Measurements from ENCODE around the gene NUAK1.

The NUAK1 gene

DNA sequence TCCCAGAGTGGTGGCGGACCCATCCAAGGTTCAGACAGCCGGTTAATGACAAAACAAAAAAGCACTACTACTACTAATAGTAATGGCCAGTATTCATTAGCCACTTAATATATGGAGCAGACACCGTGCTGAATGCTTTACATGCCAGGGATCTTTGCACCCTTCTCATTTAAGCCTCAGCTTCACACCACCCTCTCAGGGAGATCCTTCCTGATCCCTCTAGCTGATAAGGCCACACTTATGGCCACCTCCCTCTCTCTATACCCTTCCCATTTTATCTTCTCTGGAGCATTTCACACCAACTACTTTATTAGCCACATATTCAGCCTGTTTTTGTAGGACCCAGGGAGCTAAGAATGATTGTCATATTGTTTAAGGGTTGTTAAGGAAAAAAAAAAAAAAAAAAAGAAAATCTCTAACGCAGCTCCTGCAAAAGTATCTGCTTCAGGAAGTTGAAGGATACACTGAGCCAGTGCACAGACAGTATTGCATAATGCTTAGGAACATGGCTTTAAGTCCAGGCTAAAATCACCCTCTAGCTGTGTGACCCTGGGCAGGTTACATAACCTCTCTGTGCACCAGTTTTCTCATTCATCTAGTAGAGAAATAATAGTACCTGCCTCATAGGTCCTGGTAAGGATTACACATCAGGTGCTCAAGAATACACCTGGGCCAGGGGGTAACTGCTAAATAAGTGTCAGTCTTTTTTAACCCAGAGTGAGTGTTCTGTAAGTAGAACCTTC lies 29.4 kb downstream of the NUAK1 start:
- DNase-seq (ENCODE audit: low read depth), result no peak

GRCh38 chr12:106108185-106108835 lies 30.4 kb downstream of the NUAK1 start:
- no peak for DNase-seq (ENCODE audit: low read depth)

- DNase-seq (ENCODE audit: low read depth), result no peak
These were observed 31.2 kb downstream of the NUAK1 start for GRCh38 chr12:106107566-106107965.

GRCh38 chr12:106106892-106107291 lies 31.9 kb downstream of the NUAK1 start:
- no peak for DNase-seq (ENCODE audit: low read depth)

DNA sequence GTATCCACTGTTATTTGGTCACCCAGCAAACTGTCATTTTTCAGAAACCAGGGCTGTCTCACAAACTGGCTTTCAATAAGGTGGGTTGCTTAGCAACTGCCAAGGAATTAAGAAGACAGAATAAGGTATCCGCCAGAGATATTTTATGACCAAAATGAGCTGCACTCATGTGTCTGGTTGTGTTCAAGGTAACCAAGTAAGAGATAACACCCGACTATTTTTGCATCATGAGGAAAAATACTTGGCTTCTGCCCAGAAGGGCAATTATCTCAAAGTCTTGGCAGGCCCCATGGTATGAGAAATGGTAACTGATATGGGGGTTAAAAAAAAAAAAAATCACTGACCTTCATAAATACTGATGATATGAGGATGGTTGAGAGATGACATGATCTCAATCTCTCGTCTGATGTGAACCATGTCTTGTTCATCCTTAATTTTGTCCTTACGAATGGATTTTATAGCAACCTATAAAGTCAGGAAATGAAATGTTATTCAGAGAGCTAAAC lies 32.6 kb downstream of the NUAK1 start:
- no peak for DNase-seq (ENCODE audit: low read depth)

DNA sequence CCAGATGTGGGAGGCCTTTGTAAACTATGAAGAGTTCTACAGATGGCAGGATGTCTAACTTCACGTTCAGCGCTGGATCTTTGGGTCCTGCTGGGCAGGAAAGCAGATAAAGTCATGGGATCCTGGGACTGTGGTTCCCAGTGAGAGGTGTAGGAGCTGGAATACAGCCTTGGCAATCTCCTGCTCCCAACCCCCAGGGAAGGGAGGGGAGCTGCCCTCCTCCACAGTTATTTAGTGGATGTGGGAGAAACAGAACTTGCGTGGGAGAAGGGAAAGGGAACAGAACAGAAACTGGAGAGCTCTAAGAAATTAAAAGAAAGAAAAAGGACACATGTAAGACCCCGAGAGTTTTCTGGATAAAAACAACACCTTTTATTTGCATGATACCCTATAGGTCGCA lies 37.0 kb downstream of the NUAK1 start:
- no peak for DNase-seq (ENCODE audit: low read depth)

DNA sequence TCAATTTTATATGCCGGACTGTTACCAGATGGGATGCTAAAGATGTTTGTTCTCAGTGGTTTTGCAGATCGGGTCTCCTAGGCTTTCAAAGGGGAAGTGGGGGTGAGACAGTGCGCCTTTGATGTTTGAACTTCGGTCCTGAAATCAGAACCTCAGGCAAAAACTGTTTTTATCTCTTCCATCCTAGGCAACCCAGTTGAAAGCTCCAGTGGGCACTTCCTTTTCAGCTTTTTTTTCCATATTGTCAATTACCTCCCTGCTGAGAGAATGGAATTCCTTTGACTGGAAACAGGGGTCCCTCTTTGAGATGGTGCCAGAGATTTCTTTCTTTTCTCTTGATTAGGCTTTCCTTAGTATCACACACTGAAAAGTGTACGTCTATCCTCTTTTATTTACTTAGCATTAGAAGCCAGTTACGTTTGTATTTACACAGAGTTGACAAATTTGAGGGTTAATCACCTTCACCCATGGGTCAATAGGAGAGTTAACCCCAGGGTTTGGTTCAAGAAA lies 40.0 kb downstream of the NUAK1 start:
- DNase-seq (ENCODE audit: low read depth), result no peak

- no peak for DNase-seq (ENCODE audit: low read depth)
These were observed 41.7 kb downstream of the NUAK1 start for GRCh38 chr12:106097011-106097410.

DNA sequence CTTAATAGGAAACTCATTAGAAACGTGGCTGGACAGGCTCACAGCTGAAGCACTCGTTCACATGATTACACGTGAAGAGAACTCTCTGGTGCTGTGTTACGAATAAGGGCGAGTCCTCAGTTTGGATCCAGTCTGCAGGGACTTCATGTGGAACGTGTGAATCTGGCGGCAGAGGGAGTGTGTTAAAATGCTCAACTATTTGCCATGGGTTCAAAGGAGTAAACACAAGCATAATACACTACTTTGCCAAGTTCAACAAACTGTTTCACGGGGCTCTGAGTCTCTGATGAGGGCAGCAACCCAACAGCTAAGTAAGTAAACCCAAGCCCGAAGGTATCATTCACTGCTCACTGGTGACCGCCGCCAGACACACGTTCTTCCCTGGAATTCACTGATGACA lies 42.4 kb downstream of the NUAK1 start:
- no peak for DNase-seq (ENCODE audit: low read depth)

GRCh38 chr12:106094304-106094703 lies 44.5 kb downstream of the NUAK1 start:
- DNase-seq (ENCODE audit: low read depth), result no peak

- DNase-seq (ENCODE audit: low read depth), result no peak
These were observed 45.5 kb downstream of the NUAK1 start for GRCh38 chr12:106093246-106093645.

DNA sequence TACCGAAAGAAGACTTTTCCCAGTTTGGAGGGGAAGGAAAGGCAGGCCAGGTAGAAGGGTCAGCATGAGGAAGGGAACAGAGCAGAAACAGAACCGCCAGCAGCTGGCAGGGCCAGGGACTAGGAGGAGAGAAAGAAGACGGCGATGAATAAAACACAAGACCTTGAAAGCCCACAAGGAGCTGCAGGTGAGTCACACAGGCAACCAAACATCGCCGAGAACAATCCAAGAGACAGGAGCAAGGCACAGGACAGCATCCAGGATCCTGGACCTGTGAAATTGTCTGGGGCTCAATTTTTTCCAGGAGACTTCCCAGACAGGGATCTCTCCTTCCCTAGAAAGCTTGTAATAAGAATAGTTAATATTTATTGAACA lies 47.3 kb downstream of the NUAK1 start:
- no peak for DNase-seq (ENCODE audit: low read depth)

DNA sequence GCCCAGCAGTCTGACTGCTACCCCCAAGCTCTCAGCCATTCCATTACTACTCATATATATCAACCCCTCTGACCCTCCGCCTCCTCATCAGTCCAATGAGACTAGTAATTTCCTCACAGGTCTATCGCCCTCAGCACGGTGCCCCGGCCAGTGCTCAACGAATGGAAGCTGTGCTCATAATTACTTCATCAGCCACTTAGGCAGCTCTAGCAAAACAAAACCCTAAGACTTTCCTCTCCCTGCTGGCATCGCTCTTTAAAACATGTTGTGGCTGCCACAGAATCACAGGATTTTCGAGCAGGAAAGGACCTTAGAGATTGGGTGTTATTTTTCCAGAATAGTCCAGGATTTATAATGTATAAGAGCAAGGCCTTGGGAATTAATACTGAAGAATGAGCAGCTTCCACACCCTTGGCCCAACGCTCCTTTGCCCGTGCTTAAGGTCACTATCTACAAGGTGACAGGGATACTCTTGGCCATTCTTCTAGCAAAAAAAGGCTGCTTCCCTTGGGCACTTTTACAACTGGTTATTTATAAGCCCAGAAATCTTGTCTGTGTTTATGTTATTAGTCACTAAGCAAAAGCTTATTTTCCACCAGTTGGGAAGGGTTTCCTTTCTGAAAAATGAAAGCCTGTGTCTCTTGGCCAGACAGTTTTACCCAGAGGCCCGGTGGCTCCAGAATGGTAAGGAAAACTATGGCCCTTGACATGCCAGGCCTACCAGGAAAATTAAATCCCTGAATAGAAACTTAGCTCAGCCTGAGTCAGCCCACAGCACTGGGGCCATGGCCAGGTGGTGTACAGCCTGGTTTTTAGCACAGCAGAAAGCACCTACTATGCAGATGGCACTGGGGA lies 47.9 kb downstream of the NUAK1 start:
- DNase-seq (ENCODE audit: low read depth), result no peak

DNA sequence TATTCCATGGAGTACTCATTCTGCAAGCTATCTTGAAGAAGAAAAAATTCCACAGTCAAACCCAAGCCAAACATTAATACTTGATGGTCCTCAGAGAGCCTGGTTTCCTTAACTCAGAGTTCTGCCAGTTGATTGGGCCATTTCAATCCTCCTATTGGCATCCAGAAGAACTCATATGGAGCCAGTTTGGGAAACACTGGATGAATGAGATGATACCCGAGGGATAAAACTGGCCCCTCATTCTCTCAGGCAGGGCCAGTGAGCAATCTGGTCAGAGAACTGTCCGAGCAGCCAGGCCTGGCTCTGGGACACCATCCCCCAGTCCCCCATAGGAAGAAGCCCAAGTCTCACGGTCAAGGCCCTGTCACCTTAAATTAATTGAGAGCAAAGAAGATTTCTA lies 48.8 kb downstream of the NUAK1 start:
- DNase-seq (ENCODE audit: low read depth), result no peak

DNA sequence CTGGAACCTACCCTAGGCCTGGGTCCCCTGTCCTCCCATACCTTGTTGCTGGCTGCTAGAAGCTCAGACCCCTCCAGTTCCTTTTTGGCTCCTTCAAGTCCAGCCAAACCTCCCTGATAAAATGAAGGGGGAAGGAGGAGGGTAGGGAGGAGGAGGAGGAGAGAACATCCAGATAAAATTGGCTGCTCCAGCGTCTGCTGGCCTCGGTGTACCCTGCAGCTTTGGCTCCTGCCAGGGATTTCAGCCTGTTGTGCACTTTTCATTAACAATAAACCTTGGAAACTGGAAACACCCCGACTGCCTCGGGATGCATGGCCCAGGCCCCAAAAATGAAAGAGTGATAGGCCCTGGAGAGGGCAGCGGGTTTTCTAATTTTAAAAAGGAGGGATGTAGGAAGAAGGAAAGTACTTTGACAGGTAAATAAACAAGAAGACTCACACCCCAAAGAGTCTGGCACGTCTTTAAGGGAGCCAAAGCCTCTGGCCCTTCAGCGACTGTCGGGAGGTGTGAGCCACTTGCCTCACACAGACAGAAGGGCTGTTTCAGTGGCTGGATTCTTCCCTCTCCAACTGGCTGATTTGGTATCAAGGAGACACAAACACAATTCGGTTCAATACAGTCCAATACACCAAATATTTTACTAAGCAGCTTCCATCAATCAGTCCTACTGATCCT lies 49.8 kb downstream of the NUAK1 start:
- DNase-seq (ENCODE audit: low read depth), result no peak

- DNase-seq (ENCODE audit: low read depth), result no peak
These were observed 50.4 kb downstream of the NUAK1 start for GRCh38 chr12:106088246-106088808.

- DNase-seq (ENCODE audit: low read depth), result no peak
These were observed 52.1 kb downstream of the NUAK1 start for GRCh38 chr12:106086696-106087095.

DNA sequence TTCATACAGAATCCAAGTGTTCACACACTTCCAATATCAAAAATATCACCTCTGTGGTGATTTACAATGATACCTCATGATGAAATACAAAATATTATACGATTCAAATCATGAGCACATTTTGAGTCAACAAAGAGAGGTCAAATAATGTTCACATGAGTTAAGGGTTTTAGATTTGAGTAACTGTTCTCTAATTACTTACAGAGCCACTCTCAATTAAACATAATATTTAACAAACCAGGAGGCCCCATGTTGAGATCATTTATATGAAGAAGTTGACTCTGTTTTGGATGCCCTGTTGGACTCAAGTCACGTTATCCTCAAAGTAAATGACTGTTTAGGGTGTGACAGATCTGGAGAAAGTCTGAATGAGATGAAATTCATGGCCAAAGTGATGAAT lies 53.5 kb downstream of the NUAK1 start:
- no peak for DNase-seq (ENCODE audit: low read depth)

DNA sequence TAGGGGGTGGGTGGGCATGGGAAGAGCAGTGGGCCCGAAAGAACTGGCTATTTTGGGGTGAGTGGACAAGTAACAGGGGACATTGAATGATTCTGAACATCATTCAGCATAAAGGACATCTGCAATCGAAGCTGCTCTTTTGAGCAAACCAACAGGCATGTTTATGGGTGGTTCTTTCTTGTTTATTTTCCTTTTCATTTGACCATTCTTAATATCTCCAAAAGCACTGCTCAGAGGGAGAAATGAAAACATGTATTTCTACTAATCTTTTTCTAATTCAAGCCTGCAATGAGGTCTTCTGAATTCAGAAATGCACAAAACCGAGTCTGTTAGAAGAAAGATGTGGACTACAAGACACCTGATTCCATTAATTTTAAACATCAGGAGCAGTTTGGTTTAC lies 54.0 kb downstream of the NUAK1 start:
- DNase-seq (ENCODE audit: low read depth), result no peak

DNA sequence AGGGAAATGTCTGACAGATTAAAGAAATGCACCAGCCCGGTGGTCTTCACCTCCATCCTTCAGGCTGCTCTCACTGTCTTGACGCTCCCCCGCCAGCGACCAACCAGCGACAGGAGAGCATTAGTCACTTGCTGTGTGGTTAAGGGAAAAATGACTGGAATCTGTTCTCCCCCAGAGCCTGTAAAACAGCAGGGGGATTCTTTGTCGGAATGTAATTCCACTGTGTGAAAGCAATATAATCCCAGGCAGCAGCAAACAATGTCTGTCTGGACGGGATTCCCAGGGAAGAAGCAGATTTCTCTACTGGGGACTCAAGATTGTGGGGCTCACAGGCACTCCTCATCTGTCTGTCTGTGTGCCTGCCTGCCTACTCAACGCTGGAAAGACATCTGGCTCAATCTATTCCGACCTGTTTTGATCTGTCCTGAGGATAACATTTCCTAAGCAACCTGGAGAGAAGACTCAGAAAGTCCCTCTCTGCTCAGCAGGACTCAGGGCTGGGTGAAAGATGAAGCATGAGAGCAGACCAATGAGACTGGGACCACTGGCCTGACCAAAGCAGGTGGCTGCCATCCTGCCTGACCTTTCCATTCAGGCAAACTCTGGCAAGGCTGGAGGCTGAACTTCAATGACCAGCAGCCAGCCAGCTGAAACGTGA lies 54.6 kb downstream of the NUAK1 start:
- DNase-seq (ENCODE audit: low read depth), result no peak

Data from stimulated activated CD8-positive, alpha-beta memory T cell treated with anti-CD3 and anti-CD28 coated beads, Interleukin-12 subunit alpha, Interleukin-12 subunit beta, amount 100 ng/mL, for 1 hour (primary cell).